HG03025 (cell line): ENCODE data around the gene ARHGAP6.
A peak's percentile ranks its signal among the peaks of the same experiment; 100 is the strongest.
"Not testable (repeated sequence)": the region's sequence is repeated elsewhere in the genome, so short reads cannot be mapped to it uniquely, and the experiment has no call there.

Experiments
- ATAC-seq: cut with Tn5 transposase; IDR thresholded peaks from one replicate; pipeline ENCODE4 v1.9.1; 2021; ENCODE audit warnings: mild to moderate bottlenecking, moderate library complexity; ENCODE audit not compliant: unreplicated experiment, low FRiP score

Gene ARHGAP6

DNA sequence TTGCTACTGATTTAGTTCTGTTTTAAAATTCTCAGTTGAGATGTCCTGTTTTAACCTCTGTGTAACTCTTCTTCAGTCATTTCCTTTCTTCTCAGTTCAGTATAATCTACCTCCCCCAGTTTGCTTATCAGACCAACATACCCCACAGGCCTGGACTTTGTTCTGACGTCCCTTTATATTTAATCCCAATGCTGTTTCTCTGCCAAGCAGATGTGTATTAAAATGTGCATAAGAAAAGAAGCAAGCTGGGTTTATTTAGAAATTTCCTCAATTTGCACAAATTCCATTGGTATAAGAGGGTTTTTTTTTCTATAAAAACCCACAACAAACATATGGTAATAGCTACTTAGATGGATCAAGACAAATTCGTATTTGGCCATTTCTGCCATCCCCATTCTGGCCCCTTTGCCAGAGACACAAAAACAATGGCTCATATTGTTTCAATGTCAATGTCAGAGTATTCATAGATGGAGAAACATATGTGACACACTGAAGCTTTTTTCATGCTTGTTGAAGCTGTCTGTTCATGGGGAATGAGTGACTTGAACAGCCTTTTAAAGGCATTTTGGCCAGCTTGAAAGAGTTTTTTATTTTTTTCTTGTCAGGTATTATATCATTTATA is 530.0 kb downstream of the ARHGAP6 start:
- ATAC-seq, result no peak

DNA sequence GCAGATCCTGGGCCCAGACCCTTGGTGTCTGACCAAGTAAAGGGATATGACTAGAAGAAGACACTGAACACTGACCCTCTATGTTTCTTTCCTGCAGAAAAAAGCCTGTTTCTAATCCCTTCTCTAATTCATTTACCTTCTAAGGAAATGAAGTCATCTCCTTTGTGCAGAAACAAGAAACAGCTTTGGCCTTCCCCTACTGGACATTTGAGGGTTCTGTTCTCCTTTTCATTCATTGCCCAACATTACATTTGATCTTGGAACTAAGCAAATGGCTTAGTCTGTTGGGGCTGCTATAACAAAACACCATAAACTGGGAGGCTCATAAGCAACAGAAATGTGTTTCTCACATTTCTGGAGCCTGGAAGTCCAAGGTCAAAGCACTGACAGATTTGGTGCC is 534.6 kb downstream of the ARHGAP6 start:
- ATAC-seq, result no peak

DNA sequence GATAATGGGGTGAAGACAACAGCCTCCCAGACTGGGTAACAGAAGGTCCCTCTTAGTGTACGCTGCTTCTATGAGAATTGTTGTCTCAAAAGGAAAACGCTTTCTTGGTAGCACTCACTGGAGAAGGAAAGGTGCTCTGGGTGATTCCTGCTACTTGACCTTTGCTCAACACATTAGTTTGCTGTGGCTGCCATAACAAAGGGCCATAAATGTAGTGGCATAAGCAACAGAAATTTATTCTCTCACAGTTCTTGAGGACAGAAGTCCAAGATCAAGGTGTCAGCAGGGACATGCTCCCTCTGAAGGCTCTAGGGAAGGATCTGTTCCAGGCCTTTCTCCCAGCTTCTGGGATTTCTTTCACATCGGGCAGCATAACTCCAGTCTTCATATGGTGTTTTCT is 535.6 kb downstream of the ARHGAP6 start:
- no peak for ATAC-seq

DNA sequence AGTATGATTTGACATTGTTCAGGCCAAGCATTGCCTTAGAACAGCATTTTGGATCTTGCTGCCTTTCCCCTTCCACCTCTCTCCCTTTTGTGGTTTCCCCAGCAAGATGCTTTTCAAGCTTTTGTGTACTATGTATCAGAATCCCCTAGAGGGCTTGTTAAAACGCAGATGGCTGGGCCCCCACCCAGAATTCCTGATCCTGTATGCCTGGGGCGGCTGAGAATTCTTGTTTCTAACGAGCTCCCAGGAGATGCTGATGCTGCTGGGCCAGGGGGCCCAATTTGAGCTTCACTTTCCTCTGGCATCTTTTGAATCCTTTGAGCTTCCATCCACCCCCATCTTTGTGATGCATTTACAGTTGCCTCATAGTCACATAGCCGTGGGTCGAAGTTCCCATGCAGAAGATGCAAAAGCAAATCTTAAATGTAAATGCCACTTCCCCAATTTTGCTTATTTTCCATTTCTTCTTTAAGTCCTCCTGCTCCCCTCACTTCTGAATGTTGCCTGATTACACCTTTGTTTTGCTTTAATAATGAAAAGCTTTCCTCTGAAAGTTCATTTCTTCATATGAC is 536.1 kb downstream of the ARHGAP6 start:
- ATAC-seq, result no peak

DNA sequence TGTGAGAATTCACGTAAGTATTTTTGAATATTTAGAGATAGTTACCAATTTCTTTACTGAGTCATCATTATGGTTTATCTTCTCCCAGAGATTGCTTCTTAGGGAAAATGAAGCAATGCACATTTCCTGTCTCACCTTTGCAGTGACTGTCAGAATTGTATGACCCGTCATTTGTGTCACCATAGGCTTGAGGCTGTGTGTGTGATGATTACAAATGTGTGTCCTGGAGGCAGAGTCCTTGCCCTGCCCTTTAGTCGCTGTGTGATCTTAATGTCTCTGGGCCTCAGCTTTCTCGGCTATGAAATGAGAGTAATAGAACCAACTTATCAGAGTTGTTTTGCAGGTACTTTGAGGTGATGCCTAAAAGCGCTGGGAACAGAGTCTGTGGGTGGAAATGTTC is 540.7 kb downstream of the ARHGAP6 start:
- ATAC-seq, result no peak

DNA sequence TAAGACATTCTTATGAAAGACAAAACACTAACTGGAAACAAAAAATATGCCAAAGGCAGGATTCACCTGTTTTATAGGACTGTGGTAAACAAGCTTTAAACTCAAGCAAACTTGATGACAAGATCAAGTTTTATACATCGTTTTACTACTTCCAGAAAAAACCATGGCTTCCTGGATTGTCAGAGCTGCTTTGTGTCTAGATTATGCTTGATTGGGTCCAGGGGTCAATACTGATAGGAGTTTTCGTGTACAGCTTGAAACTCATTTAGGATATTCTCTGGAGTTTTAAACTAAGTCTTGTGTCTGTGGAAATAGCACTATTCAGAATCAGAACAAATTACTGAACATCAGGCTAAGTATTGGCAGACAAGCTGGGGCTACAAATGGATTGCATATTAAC is 541.6 kb downstream of the ARHGAP6 start:
- ATAC-seq, result no peak

DNA sequence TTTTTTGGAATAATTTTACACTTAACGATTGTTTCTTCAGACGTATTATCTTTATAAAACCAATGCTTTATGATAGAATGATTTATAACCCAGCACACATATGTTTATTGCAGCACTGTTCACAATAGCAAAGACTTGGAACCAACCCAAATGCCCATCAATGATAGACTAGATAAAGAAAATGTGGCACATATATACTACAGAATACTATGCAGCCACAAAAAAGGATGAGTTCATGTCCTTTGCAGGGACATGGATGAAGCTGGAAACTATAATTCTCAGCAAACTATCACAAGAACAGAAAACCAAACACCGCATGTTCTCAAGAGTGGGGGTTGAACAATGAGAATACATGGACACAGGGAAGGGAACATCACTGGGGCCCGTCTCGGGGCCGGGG is 542.6 kb downstream of the ARHGAP6 start:
- not testable (repeated sequence) for ATAC-seq

DNA sequence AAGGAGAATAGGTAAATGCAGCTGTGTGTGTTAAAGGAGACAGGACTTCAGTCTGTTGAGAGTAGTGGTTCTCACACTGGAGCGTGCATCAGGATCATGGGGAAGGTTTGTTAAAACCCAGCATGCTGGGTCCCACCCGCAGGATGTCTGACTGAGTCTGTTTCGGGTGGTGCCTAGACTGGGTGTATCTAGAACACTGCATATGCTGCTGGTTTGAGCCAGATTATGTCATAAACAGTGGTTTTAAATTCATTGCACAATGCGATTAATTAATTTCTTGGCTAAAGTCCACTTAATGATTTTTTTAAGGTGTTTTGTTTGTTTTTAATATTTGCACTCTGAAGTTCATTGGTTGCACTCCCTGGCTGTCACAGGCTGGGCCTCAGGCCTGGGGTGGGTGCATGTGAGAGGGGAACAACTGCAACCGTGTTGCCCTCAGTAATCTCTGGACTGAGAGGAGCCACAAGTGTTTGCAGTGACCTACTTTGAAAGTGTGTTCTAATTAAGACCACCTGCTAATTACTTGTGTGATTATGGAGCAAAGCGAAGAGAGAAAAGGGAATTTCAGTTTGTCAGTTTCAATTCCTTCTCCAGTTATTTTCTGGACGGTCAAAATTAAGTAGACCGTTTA is 546.3 kb downstream of the ARHGAP6 start:
- no peak for ATAC-seq

DNA sequence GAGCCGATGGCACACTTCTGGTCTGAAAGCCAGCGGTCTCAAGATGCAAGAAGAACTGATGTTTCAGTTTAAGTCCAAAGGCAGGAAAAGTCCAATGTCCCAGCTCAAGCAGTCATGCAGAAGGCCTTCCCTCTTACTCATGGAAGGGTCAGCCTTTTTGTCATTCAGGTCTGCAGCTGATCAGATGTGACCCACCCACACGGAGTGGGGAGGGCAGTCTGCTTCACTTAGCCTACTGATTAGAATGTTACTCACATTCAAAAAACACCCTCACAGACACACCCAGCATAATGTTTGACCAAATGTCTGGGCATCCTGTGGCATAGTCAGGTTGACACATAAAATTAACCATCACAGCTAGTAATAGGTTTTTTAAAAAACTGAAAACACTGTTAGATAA is 548.0 kb downstream of the ARHGAP6 start:
- ATAC-seq, result no peak

DNA sequence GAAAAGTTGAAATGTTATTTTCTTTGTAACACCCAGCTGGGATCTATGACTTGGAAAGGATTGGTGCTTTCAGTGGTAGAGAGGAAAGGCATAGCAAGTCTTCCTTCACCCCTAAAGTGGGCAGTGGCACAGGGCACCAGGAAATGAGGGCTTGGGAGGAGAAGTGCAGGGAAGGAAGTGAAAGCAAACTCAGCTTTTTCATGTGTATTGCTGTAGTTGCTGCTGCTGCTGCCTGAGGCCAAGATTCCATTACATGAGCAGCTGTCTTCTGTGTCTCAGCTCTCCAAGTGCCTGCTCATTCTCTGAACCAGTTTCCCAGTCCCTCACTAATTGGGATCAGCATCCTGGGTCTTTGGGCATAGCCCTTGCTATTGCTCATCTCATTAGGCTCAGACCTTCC is 552.0 kb downstream of the ARHGAP6 start:
- ATAC-seq, result no peak

DNA sequence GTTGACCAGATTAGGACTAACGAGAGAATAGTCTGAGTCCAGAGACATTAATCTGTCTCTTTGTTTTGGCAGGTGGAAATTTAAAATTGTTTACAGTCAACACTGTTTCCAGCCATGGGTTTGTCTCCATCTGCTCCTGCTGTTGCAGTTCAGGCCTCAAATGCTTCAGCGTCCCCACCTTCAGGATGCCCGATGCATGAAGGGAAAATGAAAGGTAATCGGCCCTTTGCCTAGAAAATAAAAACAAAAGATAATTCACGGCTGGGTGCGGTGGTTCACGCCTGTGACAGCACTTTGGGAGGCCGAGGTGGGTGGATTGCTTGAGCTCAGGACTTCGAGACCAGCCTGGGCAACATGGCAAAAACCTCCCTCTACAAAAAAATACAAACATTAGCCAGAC is 553.8 kb downstream of the ARHGAP6 start:
- no peak for ATAC-seq

DNA sequence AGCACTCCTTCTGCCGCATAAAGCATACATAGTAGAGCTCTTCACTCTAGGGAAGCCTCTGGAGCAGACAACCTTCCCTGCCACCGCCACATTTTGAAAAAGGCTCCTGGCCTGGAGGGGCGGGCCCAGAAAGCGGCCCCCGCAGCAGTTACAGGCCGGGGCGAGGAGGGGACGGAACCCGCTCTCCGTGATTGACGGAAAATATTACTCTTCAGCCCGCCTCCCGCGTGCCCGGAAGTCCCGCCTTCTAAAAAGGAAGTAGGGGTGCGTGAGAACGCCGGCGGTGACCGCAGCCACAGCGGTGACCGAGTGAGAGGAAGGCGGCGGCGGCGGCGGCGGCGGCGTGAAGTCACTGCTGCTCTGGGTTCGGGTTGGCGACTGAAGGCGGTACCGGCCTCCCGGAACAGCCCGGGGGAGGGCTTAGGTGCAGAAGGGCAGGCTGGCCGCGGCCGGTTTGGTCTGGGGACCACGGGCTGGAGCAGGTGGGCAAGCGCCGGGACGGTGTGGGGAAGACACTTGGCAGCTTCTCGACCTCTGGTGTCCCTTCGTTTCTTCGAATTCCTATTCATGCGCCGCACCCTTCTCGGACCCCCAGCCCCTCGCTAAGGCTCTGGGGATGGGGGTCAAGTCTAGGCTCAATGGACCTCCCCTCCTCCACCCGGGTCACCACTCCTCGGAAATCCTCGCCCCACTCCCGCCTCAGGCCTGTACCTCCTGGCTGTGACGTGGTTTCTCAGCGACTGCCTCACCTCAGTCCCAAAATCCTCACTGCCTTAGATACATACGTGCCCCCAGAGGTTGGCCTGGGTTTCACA is 554.5 kb downstream of the ARHGAP6 start, which contains the start of gene HCCS:
TSS of gene HCCS (plus strand) at position 296 of the 815 bp plus-strand sequence. CDS start 729 bp downstream, outside the sequence.
- peak; percentile 95 for ATAC-seq

DNA sequence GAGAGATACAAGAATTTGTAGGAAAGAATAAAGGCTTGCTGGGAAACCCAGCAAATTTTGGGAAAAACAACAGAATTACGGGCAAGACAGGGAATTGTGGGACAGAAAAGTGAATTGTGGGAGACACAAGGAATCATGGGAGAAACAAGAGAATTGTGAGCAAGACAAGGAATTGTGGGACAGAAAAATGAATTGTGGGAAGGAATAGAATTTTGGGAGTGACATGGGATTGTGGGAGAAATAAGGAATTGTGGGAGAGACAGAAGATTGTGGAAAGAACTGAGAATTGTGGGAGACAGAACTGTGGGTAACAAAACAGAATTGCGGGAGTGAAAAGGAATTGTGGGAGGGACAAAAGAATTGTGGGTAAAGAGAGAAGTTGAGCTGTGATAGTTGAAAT is 555.8 kb downstream of the ARHGAP6 start:
- ATAC-seq, result no peak

DNA sequence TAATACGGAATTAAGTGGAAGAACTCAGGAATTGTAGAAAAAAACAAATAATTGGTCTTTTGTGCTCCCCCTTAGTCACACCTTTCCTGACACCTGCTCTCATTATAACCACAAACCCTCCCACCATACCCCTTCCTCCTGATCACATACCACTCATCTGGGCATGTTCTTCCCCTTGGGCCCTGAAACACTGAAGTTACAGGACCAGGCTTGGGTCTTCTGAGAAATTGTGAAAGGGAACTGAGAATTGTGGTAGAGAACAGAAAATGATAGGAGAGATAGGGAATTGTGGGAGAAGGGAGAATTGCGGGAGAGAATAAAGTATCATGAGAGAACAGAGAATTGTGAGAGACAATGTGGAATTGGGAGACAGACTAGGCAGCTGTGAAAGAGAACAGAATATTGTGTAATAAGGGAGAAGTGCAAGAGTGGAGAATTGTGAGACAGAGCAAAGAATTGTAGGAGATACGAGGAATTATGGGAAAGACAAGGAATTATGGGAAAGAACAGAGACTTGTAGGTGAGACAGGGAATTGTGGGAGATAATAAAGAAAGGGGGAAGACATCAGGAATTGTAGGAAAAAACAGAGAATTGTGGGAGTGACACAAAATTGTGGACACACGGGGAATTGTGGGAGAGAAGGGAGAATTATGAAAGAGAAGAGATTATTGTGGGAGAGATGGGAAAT is 557.3 kb downstream of the ARHGAP6 start:
- no peak for ATAC-seq

DNA sequence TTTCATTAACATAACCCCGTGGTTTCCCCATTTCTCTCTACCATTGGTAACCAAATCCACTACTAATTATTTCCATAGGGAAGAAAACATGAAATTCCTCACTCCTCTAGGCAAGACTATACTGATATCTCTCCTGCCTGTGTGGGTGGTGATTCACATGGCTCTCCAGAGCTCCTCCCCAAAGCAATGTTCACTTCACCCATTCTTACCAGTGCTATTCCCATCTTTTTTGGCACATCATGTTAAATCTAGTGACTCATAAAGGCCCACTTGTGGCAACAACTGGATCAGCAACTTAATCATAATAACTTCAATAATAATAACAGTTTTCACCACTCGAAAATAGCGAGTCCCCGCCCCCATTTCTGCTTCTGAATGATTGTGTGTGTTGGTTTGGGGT is 560.6 kb downstream of the ARHGAP6 start:
- ATAC-seq, result no peak

DNA sequence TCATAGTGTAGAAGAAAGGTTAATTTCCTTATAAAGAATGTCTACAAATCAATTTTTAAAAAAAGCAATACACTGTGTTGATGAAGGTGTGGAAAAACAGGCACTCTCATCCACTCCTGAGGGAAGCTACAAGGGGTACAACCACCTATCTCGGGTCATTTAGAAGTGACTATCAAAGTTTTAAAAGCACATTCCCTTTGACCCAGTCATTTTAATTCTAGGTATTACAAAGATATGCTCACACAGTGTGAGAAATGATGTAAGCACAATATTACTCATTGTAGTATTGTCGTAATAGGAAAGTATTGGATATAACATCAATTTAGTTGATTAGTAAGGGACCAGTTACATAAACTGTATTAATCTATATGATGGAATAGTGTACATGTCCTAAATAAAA is 562.0 kb downstream of the ARHGAP6 start:
- ATAC-seq, result no peak

DNA sequence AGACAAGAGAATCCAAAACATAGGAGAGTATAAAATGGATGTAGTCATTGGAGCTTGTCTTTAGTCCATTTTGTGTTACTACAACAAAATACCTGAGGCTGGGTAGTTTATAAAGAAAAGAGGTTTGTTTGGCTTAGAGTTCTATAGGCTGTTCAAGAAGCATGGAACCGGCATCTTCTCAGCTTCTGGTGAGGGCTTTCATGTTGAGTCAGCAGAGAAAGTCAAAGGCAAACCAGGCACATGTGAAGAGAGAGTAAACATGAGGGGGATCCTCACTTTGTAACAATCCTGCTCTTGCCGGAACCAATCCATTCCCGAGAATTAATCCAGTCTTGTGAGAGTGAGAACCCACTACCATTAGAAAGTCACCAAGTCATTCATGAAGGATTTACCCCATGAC is 562.7 kb downstream of the ARHGAP6 start:
- ATAC-seq, result no peak

DNA sequence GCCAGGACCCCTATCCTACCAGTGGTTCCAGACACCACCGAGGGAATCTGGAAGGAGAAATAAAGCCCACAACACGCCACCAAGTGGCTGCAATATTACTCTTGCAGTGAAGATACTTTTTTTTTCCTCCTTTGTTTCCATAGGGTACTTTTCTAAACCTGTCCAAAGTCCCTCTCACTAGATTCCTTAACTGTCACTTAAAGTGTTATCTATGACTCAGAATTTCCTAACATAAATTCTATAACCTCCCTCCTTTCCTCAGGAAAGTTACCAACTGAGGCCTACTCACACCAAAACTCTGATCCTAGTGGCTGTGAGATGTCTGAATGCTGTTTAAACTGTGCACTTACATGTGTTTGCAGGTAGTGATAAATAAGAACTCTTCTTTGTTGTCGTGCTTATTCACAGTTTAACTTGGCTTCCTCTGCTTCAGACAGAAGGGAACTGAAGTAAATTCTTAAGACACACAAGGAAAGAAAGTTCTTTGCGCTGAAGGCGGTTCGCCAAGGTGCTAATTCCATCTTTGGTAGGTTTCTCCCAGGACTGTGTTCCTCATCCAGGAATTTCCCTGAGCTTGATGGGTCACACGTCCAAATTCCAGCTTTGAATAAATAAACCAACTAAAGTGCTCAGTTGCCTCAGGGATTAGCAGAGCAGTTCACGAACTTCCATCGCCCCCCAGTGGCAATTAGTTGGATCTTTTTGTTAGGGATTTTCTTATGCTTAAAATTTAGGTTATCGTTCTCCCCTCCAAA is 565.3 kb downstream of the ARHGAP6 start:
- ATAC-seq, result no peak

DNA sequence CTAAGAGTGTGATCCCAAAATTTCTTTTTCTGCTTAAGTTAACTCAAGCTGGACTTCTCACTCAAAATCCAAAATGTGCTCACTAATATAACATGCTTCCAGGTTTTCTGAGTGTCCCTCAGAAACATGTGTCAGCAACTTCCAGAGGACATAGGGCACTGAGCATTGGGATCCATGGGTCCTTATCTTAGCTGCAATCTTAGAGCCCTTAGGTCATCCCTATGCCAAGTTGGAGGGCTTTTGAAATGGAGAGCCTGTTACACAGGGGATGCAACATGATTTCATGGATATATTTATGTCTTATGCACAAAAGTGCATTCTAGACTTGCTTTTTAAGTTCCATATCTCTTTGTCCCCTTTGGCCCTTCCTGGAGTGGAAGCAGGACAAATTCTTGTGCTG is 566.3 kb downstream of the ARHGAP6 start:
- no peak for ATAC-seq

DNA sequence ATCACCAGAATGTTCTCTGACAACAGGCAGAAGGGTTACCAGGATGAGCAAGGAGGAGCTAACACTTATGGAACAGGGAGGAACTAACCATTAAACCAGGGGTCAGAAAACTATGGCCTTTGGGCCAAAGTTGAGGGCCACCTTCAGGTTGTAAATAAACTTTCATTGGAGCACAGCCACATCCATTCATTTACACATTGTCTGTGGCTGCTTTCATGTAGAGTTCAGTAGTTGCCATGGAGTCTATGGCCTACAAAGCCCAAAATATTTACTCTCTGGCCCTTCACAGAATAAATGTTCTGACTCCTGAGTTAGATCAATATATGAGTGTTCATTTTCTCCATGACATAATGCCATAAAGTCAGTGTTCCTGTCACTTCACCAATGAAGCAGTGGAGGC is 567.8 kb downstream of the ARHGAP6 start:
- ATAC-seq, result no peak
